GM19035 (cell line): Measurements from ENCODE around the gene PRKCZ.

Experiments
- ATAC-seq: cut with Tn5 transposase; IDR thresholded peaks from one replicate; pipeline ENCODE4 v1.9.1; 2021; ENCODE audit not compliant: unreplicated experiment

Gene PRKCZ

GRCh38 chr1:2049718-2050431 is at the start of gene PRKCZ:
TSS of gene PRKCZ (plus strand) at chr1:2050411. CDS start at chr1:2050631, 220 bp downstream.
- no peak for ATAC-seq

GRCh38 chr1:2000432-2000831 is 49.8 kb upstream of the PRKCZ start:
- no peak for ATAC-seq

- no peak for ATAC-seq
These were observed 49.4 kb upstream of the PRKCZ start for GRCh38 chr1:2000850-2001249.

GRCh38 chr1:2001773-2002411 is 48.3 kb upstream of the PRKCZ start:
- no peak for ATAC-seq

GRCh38 chr1:2003541-2004131 is 46.6 kb upstream of the PRKCZ start, which contains the start of gene CFAP74:
TSS of gene CFAP74 (minus strand) at chr1:2003786. CDS start at chr1:1990956, 12,830 bp downstream.
- no peak for ATAC-seq

- no peak for ATAC-seq
These were observed 45.4 kb upstream of the PRKCZ start for GRCh38 chr1:2004856-2005255.

GRCh38 chr1:2009101-2010053 is 40.8 kb upstream of the PRKCZ start:
- ATAC-seq = no peak

- no peak for ATAC-seq
These were observed 36.0 kb upstream of the PRKCZ start for GRCh38 chr1:2014181-2014580.

- ATAC-seq = no peak
These were observed 35.2 kb upstream of the PRKCZ start for GRCh38 chr1:2014741-2015735.

- ATAC-seq = no peak
These were observed 34.1 kb upstream of the PRKCZ start for GRCh38 chr1:2016123-2016522.

- ATAC-seq = no peak
These were observed 31.7 kb upstream of the PRKCZ start for GRCh38 chr1:2018217-2019171.

- no peak for ATAC-seq
These were observed 31.1 kb upstream of the PRKCZ start, which contains the start of gene GABRD for GRCh38 chr1:2019172-2019543. TSS of gene GABRD (plus strand) at chr1:2019345. CDS start at chr1:2019424, 79 bp downstream.

- ATAC-seq = no peak
These were observed 30.5 kb upstream of the PRKCZ start for GRCh38 chr1:2019571-2020309.

GRCh38 chr1:2020310-2020655 is 29.9 kb upstream of the PRKCZ start:
- no peak for ATAC-seq

- ATAC-seq = no peak
These were observed 28.7 kb upstream of the PRKCZ start for GRCh38 chr1:2021550-2021949.

GRCh38 chr1:2022063-2022770 is 28.0 kb upstream of the PRKCZ start:
- no peak for ATAC-seq

GRCh38 chr1:2023187-2023586 is 27.0 kb upstream of the PRKCZ start:
- no peak for ATAC-seq
